Measurements from ENCODE around the gene NDUFA6.
A peak's percentile ranks its signal among the peaks of the same experiment; 100 is the strongest.
"Not testable (repeated sequence)": the region's sequence is repeated elsewhere in the genome, so short reads cannot be mapped to it uniquely, and the experiment has no call there.

Gene NDUFA6

GRCh38 chr22:42131562-42131961 is 41.0 kb upstream of the NDUFA6 start:
- H3K4me3 ChIP-seq (replicated peaks; ENCODE audit: low read depth, low read length), result no peak overlapping the region
- TF ChIP-seq, protein P1, sequence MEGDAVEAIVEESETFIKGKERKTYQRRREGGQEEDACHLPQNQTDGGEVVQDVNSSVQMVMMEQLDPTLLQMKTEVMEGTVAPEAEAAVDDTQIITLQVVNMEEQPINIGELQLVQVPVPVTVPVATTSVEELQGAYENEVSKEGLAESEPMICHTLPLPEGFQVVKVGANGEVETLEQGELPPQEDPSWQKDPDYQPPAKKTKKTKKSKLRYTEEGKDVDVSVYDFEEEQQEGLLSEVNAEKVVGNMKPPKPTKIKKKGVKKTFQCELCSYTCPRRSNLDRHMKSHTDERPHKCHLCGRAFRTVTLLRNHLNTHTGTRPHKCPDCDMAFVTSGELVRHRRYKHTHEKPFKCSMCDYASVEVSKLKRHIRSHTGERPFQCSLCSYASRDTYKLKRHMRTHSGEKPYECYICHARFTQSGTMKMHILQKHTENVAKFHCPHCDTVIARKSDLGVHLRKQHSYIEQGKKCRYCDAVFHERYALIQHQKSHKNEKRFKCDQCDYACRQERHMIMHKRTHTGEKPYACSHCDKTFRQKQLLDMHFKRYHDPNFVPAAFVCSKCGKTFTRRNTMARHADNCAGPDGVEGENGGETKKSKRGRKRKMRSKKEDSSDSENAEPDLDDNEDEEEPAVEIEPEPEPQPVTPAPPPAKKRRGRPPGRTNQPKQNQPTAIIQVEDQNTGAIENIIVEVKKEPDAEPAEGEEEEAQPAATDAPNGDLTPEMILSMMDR (IDR thresholded peaks at IDR 0.05; ENCODE audit: low read length, missing control alignments), result no peak
- no peak for DNase-seq (ENCODE audit: low read depth)

DNA sequence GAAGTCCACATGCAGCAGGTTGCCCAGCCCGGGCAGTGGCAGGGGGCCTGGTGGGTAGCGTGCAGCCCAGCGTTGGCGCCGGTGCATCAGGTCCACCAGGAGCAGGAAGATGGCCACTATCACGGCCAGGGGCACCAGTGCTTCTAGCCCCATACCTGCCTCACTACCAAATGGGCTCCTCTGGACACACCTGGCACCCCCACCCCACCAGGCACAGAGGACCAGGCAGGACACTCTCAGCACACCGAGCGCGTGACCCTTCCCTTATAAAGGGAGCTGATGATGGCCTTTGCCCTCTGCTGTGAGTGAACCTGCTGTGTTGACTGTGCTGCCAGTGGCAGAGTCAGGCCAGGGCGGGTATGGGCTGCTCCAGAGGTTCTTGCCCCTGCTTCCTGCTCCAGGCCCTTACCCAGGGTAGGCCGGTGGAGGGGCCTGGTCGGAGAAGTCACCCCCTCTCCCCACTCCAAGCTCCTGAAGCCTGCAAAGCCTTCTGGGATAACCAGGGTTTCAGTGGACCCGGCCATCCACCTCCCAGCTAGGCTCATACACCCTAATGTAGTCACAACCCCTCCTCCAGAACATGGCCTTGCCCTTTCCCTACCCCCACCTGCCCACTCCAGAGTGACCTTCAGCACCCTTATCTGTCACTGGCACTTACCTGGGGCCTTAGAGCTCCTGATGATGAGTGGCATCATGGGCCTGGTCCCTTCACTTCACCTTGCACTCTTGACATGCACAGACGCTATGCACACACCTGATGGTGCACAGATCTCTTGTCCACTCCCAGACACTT is 40.3 kb upstream of the NDUFA6 start, which contains the start of gene CYP2D6:
Gene CYP2D6 (minus strand): TSS at position 172 of the 793 bp plus-strand sequence. CDS start 19 bp downstream, at position 153.
- H3K4me3 ChIP-seq (replicated peaks; ENCODE audit: low read depth, low read length); DNase-seq (ENCODE audit: low read depth): not testable (repeated sequence)

GRCh38 chr22:42130182-42130581 is 39.6 kb upstream of the NDUFA6 start:
- not testable (repeated sequence) for DNase-seq (ENCODE audit: low read depth); H3K4me3 ChIP-seq (replicated peaks; ENCODE audit: low read depth, low read length)

DNA sequence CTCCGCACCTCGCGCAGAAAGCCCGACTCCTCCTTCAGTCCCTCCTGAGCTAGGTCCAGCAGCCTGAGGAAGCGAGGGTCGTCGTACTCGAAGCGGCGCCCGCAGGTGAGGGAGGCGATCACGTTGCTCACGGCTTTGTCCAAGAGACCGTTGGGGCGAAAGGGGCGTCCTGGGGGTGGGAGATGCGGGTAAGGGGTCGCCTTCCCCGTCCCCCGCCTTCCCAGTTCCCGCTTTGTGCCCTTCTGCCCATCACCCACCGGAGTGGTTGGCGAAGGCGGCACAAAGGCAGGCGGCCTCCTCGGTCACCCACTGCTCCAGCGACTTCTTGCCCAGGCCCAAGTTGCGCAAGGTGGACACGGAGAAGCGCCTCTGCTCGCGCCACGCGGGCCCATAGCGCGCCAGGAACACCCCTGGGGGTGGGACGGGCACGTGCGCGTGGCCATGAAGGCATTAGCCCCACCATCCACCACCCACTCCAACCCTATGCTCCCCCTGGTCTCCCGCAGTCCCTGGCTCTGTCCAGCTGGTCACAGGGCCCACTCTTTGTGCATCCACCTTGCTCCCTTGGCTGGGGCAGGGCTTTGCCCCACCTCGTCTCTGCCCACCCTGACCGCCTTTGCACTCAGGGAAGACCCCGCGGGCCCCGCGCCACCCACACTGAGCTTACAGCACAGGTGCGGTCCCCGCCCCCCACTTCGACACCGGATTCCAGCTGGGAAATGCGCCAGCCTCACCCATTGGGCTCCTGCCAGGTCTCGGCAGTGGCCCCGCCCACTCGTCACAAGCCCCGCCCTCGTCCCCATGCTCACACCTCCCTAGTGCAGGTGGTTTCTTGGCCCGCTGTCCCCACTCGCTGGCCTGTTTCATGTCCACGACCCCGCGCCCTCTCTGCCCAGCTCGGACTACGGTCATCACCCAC is 38.5 kb upstream of the NDUFA6 start:
- not testable (repeated sequence) for DNase-seq (ENCODE audit: low read depth)

DNA sequence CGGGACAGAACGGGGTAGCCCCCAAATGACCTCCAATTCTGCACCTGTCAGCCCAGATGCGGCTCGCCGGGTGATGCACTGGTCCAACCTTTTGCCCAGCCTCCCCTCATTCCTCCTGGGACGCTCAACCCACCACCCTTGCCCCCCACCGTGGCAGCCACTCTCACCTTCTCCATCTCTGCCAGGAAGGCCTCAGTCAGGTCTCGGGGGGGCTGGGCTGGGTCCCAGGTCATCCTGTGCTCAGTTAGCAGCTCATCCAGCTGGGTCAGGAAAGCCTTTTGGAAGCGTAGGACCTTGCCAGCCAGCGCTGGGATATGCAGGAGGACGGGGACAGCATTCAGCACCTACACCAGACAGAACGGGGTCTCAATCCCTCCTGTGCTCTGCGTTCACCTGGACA is 37.4 kb upstream of the NDUFA6 start:
- DNase-seq (ENCODE audit: low read depth); H3K4me3 ChIP-seq (replicated peaks; ENCODE audit: low read depth, low read length): not testable (repeated sequence)

More for the DNA sequence above, 38.5 kb upstream of the NDUFA6 start:
- H3K4me3 ChIP-seq (replicated peaks; ENCODE audit: low read depth, low read length), result not testable (repeated sequence)

- DNase-seq (ENCODE audit: low read depth), result no peak
- H3K4me3 ChIP-seq (replicated peaks; ENCODE audit: low read depth, low read length), result no peak overlapping the region
- TF ChIP-seq, protein P1 (IDR thresholded peaks at IDR 0.05; ENCODE audit: low read length, missing control alignments), result no peak
Observed at GRCh38 chr22:42127606-42128005, 37.0 kb upstream of the NDUFA6 start.

DNA sequence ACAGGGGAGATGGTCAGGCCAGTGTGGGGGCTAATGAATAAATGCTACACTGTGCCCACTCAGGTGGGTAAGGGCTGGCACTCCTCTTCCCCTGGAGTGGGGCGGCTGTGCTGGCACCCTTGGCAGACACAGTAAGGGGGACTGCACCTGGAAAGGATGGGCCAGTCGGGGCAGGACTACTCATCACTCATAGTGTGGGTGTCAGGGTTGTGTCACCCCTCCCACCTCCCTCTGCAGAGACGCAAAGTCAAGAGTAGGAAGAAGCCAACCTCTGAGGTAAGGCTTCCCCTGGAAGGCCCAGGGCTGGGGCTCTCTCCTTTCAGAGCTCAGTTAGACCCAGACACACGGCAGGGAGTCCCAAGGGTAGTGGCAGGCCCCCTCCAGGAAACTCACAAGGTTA is 33.0 kb upstream of the NDUFA6 start:
- DNase-seq (ENCODE audit: low read depth); H3K4me3 ChIP-seq (replicated peaks; ENCODE audit: low read depth, low read length): not testable (repeated sequence)

DNA sequence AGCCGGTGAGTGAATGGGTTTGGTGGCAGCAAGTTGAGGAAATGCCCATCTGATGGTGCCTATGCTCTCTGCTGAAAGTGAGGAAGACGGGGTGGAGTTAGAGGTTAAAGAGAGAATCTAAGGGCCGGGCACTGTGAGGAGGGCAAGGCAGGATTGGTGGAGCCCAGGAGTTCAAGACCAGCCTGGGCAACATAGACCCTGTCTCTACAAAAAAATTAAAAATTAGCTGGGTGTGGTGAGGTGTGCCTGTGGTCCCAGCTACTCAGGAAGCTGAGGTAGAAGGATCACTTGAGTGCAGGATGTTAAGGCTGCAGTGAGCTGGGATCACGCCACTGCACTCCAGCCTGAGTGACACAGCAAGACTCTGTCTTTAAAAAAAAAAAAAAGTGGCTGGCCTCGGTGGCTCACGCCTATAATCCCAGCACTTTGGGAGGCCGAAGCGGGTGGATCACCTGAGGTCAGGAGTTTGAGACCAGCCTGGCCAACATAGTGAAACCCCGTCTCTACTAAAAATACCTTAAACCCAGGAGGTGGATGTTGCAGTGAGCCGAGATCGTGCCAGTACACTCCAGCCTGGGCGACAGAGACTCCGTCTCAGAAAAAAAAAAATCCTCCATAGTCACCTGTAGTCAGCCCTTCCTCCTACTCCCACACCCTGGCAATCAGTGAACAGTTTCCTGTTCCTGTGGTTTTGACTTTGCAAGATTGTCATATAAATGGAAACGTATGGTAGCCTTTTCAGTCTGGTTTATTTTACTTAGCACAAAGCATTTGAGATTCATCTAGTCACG is 29.9 kb upstream of the NDUFA6 start:
- not testable (repeated sequence) for DNase-seq (ENCODE audit: low read depth); H3K4me3 ChIP-seq (replicated peaks; ENCODE audit: low read depth, low read length)

GRCh38 chr22:42116848-42117424 is 26.4 kb upstream of the NDUFA6 start:
- TF ChIP-seq, protein P1 (IDR thresholded peaks at IDR 0.05; ENCODE audit: low read length, missing control alignments), result no peak
- DNase-seq (ENCODE audit: low read depth), result peak; percentile 30
- no peak overlapping the region for H3K4me3 ChIP-seq (replicated peaks; ENCODE audit: low read depth, low read length)

GRCh38 chr22:42115420-42115830 is 24.9 kb upstream of the NDUFA6 start:
- H3K4me3 ChIP-seq (replicated peaks; ENCODE audit: low read depth, low read length); DNase-seq (ENCODE audit: low read depth): not testable (repeated sequence)

All from fibroblast of pulmonary artery (primary cell).